NOMO-1 (cell line): ENCODE measurements around the gene GPC6.
"Not testable (repeated sequence)": the region's sequence is repeated elsewhere in the genome, so short reads cannot be mapped to it uniquely, and the experiment has no call there.

ENCODE experiments used
- DNase-seq, 2 experiments: peaks; one replicate each; lab custom pipeline; 2025; ENCODE audit not compliant: unreplicated experiment in 2 of 2; lab: John Stamatoyannopoulos, UW

The GPC6 gene

DNA sequence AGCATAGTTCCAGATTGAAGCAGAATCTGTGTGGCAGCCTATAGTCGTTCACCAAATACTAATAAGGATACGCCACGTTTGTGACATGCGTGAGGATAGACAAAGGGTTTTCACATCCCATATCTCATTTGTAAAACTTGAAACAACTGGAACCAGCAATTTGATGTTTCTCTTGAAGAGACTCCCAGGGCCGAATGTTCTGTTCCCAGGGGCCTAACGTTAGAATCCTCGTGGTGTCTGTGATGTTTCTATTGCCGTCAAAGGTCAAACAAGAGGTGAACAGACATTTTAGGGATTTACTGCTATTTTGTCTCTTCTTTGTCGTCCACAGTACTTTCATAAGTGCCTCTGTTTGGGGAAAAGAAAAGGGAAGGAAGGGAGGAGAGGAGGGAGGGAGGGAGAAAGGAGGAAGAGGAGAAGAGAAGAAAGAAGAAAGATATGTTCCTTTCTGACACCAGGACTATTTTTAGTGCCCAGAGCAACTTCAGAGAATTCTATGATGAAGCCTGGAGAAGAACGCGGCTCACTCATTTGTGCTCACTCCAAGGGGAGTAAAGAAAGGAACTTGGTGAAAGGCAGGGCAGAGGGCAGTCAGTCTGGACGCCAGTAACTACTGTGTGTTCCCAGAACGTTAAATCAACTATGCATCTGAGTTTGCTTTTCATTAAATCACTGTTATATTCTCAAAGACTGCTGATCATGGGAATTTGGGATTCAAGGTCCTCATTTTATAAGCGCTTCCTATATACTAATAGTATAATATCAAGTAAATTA, 1098.3 kb downstream of the GPC6 start:
- no peak for DNase-seq

DNA sequence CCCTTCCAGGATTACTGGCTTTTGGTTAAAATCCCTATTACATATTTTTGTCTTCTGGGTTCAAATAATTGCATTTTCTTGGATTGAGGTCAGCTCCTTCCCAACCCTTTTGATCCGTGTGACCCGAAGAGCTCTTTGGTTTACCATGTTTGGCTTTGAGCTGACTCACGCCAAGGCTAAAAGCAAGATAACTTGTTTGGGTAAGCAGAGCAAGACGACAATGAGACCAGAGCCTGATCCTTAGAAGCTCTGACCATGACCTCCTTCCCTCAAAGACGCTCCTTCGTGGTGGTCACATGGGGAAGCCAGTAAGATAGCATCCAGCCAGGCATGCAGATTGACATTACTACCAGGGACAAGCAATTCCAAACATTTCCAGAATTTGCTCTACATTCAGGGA, 1099.0 kb downstream of the GPC6 start:
- no peak for DNase-seq

DNA sequence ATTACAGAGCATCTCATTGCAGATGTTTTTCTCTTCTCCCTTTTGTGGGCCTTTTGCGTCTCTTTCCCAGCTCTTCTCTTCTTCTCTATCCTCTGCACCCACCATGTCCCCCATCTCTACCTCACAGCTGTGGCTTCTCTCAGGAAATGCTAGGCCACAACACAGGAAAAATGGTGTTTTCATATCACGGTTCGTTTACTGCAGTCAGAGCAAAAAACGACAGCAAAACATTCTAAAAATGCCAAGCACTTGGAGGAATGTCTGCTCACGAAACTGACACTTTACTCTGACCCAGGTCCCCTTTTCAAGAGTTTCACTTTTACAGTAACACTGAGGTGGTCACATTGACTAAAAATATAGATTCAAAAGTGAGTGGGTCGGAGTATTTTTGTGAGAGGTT, 1100.7 kb downstream of the GPC6 start:
- DNase-seq, result no peak

DNA sequence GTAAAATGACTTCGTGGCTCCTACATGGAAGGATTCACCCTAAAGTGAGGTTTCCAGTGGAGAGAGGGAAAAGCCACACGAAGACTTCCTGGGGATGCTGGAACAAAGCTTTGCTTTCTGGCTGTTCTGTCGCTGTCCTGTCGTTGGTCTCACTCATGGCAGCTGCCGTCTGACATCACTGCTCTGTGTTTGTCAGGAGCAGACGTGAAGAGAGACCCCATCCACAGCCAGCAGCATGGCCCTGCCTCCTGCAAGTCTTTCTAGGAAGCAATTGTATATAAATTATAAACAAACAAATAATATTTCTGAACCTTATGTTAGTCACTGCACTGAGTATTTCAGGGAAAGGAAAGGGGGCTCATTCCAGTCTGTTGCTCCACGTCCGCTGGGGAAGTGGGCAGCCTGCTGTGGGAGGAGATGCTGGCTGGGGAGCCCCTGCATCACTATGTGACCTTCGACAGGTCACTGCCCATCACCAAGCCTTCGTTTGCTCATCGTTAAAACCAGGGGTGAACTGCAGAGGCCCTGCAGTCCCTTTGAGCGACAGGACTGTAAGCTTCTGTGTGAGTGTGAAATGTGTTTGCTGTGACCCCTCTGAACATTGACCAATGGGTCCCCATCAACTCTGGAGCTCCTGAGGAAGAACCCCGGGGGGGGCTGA, 1101.9 kb downstream of the GPC6 start:
- no peak for DNase-seq

DNA sequence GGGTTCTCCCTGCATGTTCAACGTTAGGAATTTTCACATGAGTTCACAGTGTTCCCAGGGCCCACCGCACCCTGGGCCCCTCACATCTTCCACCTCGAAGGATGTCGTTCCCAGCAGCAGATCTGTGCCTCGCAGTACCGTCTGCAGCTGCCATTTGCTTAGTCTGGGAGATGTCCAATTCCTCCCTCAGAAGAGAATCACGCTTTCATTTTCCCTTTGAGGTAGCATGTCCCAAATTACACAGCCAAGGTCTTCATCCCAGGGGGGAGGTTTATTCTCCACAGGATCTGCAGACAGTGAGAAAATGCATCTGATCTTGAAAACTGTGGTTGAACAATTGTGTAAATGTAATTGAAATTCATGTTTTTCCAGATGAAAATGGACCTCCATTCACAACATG, 1102.7 kb downstream of the GPC6 start:
- DNase-seq, result no peak

DNA sequence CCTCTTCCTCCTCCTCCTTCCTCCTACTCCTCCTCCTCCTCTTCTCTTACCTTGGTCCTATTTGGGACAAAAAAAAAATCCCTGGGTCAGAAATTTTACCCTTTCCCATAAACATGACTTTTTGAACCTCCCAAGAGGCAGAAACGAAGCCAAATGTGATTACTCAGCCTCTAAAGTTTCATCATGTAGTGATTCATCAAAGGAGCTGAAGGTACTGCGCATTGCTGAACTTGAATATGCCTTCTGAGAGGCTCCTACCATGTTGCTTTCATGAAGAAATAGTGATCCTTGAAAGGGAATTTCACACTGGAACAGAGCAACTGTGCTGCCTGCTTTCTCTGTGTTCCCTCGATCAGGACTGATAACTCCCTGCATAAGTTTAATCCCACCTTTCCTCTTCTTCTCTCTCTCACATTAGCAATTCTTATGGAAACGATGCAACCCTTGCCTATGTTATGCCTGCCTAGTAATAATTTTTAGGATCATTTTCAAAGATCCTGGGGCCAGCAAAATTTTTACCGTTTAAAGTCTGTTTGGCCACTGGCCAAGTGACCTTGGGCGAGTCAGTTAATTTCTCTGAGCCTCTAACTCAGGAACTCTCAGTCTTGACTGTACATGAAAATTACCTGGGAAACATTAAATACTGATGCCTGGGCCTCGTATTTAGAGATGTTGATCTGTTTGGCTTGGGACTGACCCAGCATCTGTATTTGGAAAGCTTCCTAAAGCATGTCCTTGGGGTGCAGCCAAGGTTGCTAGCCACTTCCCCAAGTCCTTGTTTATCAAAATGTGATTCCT, 1103.3 kb downstream of the GPC6 start:
- no peak for DNase-seq

DNA sequence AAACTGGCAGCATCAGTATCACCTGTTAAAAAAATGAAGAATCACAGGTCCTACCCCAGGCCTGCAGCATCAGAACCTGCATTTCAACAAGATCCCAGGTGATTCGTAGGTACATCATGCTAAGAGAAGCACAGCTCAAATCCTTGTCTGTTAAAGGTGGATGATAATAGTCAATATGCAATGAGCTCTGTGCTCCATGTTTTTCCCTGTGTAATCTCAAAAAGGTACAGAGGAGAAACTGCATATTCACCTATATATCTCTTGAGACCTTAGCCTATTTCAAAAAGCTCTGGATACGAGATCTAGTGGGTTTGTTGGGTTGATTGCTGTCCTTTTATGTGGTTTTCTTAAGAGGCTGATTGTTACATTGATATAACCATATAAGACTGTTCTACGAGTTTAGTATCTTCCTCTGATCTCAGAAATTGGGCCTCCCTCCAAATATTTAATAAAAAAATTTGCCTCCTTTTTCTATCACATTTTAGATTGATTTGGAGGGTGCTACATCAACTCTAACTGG, 1104.0 kb downstream of the GPC6 start:
- DNase-seq, result no peak

DNA sequence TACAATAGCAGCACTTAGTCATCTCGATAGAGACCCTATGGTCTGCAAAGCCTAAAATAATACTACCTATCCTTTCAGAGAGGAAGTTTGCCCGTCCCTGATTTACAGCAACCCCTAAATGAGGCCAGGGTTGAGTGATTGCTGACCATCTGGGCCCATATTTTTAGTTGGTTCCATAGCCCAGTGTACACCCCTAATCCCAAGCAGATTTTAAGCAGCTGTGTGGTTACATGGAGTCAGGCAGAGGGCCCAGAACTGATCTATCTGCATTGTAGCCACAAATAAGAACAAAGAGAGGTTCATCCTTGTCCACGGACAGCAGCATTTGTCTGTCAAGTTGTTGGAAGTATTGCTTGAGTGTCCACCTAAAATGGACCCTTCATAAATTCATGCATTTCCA, 1104.7 kb downstream of the GPC6 start:
- no peak for DNase-seq

DNA sequence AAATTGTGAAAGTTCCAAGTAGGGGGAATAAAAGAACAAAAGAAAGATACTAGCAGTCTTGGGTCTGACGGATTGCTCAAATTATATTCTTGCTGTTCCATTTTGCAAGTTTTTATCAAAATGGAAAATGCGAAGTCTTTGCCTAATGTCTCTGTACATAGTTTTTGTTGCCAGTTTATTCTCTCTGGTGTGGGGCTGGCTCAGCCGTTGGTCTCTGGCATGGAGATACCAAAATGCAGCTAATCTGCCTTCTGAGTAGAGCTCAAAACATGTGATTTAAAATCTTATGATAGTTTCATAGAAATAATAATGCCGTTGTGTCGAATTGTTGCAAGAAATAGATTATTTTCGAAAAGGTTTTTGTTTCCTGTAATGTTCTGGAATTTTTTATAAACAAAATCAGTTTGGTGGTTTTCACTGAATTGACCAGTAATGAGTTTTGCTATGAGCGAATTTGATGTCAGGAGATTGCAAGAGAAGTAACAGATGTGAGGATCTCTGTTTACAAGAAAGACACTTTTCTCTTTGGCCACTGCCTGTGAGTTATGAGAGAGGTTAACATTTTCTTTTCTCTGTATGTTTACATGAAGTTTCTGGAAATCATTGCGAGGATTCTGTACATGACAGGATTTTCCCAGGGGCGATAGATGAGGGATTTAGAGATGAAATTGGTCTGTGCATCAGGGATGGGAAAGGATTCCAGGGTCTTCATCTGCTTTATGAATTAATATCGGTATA, 1105.9 kb downstream of the GPC6 start:
- DNase-seq, result no peak

DNA sequence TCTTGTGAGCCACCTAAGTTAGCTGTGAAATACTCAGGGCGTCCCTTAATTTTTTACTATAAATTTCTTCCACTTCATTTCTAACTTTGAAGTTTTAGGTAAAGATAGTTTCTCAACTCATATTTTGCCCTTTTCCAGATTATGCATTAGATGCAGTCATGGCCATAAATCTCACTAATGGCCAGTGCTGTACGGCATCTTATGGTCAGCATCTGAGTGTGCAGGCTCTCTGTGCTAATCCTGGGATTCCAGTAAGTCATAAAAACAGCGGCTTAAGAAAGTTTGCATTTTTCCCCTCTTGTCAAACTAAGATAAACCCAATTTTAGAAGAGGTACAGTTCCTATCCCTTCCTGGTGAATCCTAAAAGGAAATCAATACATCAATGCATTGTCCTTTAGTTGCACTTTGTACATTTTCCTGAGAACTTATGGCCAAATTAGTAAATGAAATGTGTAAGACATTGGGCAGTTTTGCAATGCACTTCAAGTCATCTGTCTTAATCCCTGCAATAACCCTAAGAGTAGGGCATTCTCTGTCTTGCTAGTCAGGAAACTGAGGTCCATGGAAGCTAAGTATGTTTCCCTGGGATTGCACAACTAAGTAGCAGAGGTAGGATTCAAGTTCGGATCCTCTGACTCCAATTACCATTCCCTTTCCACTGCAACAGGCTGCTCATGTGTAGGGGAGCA, 1106.7 kb downstream of the GPC6 start:
- DNase-seq, result no peak

DNA sequence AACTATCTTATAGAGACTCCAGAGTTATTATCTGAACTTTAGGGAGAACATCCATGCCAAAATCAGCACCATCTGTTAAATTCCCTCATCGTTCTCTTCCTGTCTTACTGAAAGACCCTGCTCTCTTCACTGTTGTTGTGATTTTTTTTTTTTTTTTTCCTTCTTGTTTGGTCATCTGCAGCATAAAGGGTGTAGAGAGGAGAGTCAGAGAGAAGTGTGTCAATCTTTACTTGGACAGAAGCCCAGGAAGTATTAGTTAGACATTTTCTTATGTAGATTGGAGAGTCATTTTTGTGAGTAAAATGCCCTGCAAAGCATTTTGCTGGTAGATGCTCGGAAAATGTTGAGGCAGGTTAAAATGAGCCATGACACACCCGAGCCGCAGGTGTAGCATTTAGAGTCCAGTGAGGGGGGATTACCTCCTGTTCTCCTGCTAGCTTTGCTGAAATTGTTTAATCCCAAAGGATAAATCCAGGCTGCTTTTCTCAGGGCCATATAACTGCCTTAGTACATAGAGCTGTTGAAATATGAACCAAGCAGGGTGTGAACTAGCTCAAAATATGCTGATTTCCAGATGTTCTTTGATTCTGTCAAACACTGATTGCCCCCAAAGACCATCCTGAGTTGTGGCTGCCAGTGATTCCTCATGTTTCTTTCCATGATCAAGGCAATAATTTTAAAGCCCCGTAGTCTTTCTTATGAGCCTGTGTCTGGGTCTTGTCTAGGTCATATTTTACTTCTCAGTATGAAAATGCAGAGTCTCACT, 1109.3 kb downstream of the GPC6 start:
- no peak for DNase-seq

DNA sequence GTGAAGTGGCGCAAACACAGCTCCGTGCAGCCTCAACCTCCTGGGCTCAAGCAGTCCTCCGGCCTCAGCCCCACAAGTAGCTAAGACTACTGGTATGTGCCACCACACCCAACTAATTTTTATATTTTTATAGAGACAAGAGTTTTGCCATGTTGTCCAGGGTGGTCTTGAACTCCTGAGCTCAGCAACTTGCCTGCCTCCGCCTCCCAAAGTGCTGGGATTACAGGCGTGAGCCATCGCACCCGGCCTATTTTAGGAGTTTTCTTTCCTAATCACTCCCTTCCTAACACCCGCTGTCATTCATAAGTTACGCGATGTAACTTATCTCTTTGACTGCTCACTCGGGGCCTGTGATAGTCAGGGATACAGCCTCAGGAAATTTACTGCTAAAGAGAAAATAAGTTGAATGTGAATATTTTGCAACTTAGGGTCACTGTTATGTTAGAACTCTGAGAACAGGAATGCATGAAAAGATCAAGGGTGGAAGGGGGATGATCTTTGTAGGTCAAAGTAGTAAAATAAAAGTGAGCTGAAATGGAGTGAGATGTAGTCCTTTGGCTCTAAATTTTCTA, 1112.6 kb downstream of the GPC6 start:
- DNase-seq, result no peak

DNA sequence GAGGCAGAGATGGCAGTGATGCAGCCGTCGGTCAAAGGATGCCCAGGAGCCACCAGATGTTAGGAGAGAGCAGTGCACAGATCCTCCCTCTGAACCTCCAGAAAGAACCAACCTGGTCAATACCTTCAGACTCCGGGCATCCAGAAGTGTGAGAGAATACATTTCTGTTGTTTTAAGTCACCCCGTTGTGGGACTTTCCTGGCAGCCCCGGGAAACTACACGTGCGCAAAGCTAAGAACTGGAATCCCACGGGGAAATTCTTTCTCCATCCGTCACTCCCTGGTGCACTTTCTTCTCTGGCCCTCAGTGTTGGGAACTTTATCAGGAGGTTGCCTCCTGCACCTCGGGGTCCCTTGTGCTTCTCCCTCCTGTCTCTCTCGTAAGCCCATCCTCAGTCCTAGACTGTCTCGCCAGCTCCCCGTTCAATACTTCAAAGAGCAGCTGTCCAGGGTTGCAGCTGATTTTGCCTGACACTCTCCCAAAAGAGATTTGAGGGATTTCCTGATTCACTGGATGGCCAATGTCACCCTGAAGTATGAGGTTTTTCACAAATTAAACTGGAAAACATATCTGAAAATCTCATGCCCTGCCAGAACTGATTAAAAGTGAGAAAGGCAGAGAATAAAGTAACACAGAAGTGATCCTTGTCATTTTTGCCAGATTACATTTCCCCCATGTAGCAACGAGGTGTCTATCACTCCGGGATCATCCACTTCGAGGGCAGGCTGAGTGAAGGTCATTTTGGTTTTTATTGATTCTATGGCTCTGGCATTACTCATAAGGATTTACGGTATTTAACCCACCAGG, 1116.0 kb downstream of the GPC6 start:
- DNase-seq, result no peak

DNA sequence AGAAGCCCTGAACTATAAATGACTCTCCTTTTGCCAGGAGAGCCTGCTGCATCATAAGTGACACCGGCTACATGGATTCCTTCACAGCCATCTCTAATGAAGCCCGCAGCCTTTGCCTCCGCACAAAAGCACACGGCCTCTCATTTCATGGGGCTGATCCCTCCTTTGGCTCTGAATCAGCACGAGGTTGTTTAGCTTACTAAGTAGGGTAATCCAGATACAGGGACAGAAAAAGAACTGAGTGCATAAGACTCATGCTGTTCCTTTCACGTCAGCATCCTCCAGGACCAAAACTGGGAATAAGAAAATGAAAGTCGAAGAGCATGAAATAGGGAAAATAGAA, 1116.6 kb downstream of the GPC6 start:
- DNase-seq, result no peak

DNA sequence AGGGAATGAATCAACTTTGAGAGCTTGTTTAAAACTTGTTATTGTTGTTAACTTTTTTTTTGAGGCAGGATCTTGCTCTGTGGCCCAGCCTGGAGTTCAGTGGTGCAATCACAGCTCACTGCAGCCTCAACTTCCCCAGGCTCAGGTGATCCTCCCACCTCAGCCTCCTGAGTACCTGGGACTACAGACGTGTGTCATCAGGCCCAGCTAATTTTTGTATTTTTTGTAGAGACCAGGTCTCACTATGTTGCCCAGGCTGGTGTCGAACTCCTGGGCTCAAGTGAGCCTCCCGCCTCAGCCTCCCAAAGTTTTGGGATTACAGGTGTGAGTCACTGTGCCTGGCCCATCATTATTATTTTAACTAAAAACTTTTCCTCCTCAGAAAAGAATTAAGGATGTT, 1117.1 kb downstream of the GPC6 start:
- DNase-seq, result not testable (repeated sequence)

DNA sequence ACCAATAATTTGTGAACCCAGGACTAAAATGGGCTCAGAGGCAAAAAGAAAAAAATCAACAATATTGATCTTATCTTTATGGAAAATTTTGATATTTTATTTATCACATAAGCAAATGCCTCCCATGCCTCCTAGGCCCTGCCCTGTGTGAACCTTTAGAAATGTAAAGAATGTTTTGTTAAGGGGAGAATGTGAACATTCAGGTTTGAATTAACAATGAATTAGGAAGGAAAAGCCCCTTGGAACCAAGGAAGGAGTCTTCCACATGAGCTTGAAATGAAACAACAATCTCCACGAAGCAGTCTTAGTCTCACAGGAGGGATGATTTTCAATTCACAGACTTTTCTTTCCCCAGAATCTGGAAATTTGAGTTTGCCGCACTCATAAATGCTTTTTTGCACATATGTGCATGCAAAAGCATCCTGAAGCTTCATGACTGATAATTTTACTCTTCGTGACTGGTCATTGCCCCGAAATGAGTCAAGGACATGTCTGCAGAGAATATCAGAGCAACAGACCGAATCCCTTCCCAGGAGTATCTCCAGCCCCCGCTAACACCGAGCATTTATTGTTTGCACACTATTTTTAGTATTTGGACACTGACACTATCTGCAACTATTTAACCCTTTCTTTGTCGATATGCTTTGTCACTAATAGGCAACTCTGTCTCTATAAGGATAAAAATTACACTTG, 1117.7 kb downstream of the GPC6 start:
- no peak for DNase-seq

DNA sequence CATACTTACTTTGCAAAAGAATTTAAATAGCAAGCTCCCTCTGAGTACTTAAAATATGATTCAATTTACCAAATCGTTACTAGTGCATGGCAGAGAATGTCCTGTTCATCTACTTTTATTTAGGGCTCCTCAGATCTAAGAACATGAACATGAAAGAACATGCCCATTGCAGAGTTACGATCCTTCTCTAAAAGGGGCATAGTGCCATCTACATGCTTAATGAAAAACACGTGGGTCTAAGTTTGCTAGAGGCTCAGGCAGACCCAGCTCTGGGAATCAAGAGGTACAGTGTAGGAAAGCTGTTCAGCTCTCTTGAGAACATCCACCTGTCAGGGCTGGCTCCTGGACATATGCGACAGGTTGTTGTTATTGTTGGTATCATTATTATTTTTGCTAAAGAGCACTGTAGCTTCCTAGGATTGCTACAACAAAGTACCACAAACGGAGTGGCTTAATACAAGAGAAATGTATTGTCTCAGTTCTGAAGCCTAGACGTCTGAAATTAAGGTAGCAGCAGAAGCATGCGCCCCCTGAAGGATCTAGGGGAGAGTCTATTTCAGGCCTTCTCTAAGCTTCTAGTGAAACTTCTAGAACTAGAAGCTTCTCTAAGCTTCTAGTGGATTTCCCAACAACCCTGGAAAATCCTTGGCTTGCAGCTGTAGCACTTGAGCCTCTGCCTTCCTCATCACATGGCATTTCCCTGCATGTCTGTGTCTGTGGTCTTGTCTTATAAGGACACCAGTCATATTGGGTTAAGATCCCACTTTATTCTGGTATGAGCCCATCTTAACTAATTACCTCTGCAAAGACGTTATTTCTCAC, 1119.0 kb downstream of the GPC6 start:
- DNase-seq, result no peak
